Duodenal mucosa (tissue), 2 donors: Measurements from ENCODE around the gene ASMTL.
"Not testable (repeated sequence)": the region's sequence is repeated elsewhere in the genome, so short reads cannot be mapped to it uniquely, and the experiment has no call there.

Experiments
- H3K27ac ChIP-seq: one replicate; pipeline ENCODE4 v1.7.0; 2013; ENCODE audit warnings: low read depth, low read length
- H3K27me3 ChIP-seq, 2 donors: one replicate each; pipeline ENCODE4 v1.7.0; 2013; ENCODE audit warnings: low read length in 2 of 2, control low read depth in 1 of 2; ENCODE audit not compliant: insufficient read depth in 2 of 2, control insufficient read depth in 1 of 2
- H3K36me3 ChIP-seq, 2 donors: one replicate each; pipeline ENCODE4 v1.7.0; 2013; ENCODE audit warnings: low read length in 2 of 2, control low read depth in 1 of 2; ENCODE audit not compliant: insufficient read depth in 2 of 2, control insufficient read depth in 1 of 2
- H3K4me1 ChIP-seq, 2 donors: one replicate each; pipeline ENCODE4 v1.7.0; 2013; ENCODE audit warnings: low read length in 2 of 2, control low read depth in 1 of 2; ENCODE audit not compliant: insufficient read depth in 2 of 2, control insufficient read depth in 1 of 2
- H3K4me3 ChIP-seq, 2 donors: one replicate each; pipeline ENCODE4 v1.7.0; 2013; ENCODE audit warnings: low read length in 2 of 2, low read depth in 1 of 2
- H3K9ac ChIP-seq, 2 donors: one replicate each; pipeline ENCODE4 v1.7.0; 2013; ENCODE audit warnings: low read length in 2 of 2, low read depth in 1 of 2
- H3K9me3 ChIP-seq, 2 donors: one replicate each; pipeline ENCODE4 v1.7.0; 2013; ENCODE audit warnings: low read length in 2 of 2, control low read depth in 1 of 2; ENCODE audit not compliant: control insufficient read depth in 1 of 2

ASMTL gene

DNA sequence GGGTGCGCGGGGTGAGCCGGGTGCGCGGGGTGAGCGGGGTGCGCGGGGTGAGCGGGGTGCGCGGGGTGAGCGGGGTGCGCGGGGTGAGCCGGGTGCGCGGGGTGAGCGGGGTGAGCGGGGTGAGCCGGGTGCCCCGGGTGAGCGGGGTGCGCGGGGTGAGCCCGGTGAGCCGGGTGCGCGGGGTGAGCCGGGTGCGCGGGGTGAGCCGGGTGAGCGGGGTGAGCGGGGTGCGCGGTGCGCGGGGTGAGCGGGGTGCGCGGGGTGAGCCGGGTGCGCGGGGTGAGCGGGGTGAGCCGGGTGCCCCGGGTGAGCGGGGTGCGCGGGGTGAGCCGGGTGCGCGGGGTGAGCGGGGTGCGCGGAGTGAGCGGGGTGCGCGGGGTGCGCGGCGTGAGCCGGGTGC, 86.3 kb downstream of the ASMTL start:
- H3K9me3 ChIP-seq, H3K36me3 ChIP-seq: not testable (repeated sequence)

DNA sequence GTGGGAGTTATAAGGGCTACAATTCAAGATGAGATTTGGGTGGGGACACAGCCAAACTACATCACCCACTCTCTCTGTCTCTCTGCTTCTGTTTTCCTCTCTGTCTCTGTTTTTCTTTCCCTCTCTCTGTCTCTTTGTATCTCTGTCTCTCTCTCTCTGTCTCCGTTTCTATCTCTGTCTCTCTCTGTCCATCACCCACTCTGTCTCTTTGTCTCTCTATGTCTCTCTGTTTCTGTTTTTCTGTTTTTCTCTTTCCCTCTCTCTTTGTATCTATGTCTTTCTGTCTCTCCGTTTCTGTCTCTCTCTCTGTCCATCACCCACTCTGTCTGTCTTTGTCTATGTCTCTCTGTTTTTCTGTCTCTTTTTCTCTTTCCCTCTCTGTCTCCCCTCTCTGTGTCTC, 90.8 kb downstream of the ASMTL start:
- no peaks in the 10 kb centered on the region for H3K4me1 ChIP-seq
- no peaks in the 10 kb centered on the region for H3K27me3 ChIP-seq
- peaks cover 3 to 4% of the 10 kb centered on the region in 2 donors for H3K9me3 ChIP-seq
- H3K27ac ChIP-seq: no peak overlapping the region
- H3K4me3 ChIP-seq: no peak overlapping the region
- H3K9ac ChIP-seq: no peak overlapping the region
- H3K36me3 ChIP-seq: no peaks in the 10 kb centered on the region

More for the DNA sequence above, 86.3 kb downstream of the ASMTL start:
- H3K4me3 ChIP-seq, H3K4me1 ChIP-seq, H3K9ac ChIP-seq, H3K27ac ChIP-seq, H3K27me3 ChIP-seq: not testable (repeated sequence)

DNA sequence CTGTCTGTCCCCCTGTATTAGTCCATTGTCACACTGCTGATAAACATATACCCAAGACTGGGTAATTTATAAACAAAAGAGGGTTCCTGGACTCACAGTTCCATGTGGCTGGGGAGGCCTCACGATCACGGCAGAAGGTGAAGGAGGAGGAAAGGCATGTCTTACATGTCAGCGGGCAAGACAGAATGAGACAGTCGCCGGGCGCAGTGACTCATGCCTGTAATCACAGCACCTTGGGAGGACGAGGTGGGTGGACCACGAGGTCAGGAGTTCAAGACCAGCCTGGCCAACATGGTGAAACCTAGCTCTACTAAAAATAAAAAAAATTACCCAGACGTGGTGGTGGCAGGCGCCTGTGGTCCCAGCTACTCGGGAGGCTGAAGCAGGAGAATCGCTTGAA, 91.4 kb downstream of the ASMTL start:
- Histone ChIP-seq H3K36me3 (no peaks in the 10 kb centered on the region), H3K9me3 (peaks cover 3 to 4% of the 10 kb centered on the region in 2 donors), H3K9ac (no peak overlapping the region), H3K27ac (no peak overlapping the region), H3K4me3 (no peak overlapping the region), H3K4me1 (no peaks in the 10 kb centered on the region), H3K27me3 (no peaks in the 10 kb centered on the region)

DNA sequence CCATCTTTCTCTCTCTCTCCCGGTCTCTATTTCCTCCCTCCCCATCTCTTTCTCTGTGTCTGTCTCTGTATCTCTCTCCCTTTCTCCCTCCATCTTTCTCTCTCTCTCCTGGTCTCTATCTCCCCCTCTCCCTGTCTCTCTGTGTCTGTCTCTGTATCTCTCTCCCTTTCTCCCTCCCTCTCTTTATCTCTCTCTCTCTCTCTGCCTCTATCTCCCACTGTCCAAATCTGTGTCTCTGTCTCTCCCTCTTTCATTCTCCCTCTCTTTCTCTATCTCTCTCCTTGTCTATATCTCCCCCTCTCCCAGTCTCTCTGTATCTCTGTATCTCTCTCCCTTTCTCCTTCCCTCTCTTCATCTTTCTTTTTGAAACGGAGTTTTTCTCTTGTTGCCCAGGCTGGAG, 92.5 kb downstream of the ASMTL start:
- no peaks in the 10 kb centered on the region for H3K4me1 ChIP-seq
- H3K27ac ChIP-seq: no peak overlapping the region
- H3K27me3 ChIP-seq: no peaks in the 10 kb centered on the region
- H3K36me3 ChIP-seq: no peaks in the 10 kb centered on the region
- peaks cover 3 to 4% of the 10 kb centered on the region in 2 donors for H3K9me3 ChIP-seq
- no peak overlapping the region for H3K4me3 ChIP-seq
- H3K9ac ChIP-seq: no peak overlapping the region

DNA sequence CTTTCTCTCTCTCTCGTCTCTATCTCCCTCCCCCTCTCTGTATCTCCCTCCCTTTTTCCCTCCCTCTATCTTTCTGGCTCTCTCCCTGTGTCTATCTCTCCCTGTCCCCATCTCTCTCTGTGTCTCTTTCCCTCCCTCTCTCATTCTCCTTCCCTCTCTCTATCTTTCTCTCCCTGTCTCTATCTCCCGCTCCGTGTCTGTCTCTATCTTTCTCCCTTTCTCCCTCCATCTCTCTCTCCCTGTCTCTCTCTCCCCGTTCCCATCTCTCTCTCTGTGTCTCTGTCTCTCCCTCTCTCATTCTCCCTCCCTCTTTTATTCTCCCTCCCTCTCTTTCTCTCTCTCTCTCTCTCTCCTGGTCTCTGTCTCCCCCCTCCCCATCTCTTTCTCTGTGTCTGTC, 93.2 kb downstream of the ASMTL start:
- no peak overlapping the region for H3K4me3 ChIP-seq
- H3K9me3 ChIP-seq: peaks cover 3 to 4% of the 10 kb centered on the region in 2 donors
- no peaks in the 10 kb centered on the region for H3K36me3 ChIP-seq
- H3K27me3 ChIP-seq: no peaks in the 10 kb centered on the region
- H3K4me1 ChIP-seq: no peaks in the 10 kb centered on the region
- H3K9ac ChIP-seq: no peak overlapping the region
- H3K27ac ChIP-seq: no peak overlapping the region

DNA sequence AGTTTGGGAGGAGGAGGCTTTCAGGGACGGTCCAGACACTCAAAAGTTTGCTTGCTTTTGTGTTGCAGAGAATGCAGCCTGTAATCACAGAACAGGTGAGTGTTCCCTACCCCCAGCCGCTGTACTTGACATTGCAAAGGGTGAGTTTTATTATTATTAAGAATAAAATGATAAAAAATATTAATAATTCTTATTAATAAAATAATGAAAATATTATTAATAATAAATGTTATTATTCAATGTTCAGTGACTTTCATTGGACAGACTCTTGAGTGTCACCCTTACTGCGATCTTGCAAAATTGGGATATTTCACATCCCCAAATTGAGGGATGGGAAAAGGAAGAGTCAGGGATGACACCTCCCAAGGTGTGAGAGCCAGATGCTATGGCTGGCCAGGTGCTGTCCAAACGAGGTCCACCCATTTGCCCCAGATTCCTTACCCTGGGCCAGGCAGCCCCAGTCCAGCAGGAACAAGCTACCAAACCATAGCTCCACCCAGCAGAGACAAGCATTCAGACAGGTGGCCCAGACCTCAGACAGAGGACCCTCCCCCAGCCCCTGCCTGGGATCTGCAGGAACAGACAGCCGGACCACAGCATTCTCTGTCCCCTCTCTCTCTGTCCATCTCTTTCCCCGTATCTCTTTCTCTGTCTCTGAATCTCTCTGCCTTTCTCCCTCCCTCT, 93.8 kb downstream of the ASMTL start:
- Histone ChIP-seq H3K9ac (no peak overlapping the region), H3K36me3 (no peaks in the 10 kb centered on the region), H3K27me3 (no peaks in the 10 kb centered on the region), H3K4me1 (no peaks in the 10 kb centered on the region), H3K4me3 (no peak overlapping the region), H3K27ac (no peak overlapping the region), H3K9me3 (peaks cover 3 to 4% of the 10 kb centered on the region in 2 donors)

DNA sequence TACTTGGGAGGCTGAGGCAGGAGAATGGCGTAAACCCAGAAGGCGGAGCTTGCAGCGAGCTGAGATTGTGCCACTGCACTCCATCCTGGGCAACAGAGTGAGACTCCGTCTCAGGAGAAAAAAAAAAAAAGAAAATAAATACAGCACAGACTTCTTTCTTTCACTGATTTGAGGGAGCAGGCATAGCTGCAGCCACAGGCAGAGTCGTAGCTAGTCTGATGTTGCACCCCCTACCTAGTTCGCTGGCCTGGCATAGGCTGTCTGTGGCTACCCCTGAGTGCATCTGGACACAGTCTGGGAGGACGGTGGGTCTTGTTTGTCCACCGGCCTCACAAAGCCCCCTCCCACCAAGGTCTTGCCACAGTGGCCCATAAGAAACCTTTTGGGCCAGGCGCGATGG, 94.7 kb downstream of the ASMTL start:
- H3K27ac ChIP-seq: no peak overlapping the region
- no peaks in the 10 kb centered on the region for H3K36me3 ChIP-seq
- H3K4me3 ChIP-seq: no peak overlapping the region
- H3K27me3 ChIP-seq: no peaks in the 10 kb centered on the region
- H3K9ac ChIP-seq: no peak overlapping the region
- no peaks in the 10 kb centered on the region for H3K4me1 ChIP-seq
- H3K9me3 ChIP-seq: peaks cover 3 to 4% of the 10 kb centered on the region in 2 donors

DNA sequence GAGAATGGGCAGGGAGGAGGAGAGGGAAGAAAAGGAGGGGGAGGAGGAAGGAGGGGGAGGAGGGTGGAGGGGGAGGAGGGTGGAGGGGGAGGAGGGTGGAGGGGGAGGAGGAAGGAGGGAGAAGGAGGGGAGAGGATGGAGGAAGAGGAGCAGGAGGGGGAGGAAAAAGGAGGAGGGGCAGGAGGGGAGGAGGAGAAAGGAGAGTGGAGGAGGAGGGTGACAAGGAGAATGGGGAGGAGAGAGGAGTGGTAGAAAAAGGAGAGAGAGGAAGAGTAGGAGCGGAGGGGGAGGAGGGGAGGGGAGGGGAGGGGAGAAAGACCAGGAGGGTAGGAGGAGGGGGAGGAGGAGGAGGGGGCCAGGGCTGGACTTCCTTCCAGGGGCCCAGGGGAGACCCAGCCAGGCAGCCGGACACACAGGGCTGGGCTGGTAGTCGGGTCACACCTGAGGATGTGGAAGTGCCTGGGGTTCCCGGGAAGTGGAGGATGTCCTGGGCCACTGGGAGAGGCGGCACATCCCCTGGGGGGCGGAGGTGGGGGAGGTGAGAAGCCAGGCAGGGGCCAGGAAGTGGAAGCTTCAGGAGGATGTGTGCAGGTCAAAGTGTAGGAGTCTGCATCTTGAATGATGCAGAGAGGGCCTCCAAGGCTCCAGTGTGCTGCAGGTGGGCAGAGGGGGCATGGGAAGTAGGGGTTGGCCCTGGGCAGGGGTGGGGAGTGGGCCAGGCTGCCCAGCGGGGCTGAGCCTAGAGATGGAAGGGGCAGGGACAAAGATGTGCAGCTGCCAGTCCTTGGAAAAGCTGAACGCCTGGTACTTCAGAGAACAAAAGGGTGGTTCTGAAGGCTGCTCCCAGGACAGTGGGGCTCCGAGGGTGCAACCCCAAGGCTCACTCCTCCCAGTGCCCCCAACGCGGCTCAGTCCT, 97.3 kb downstream of the ASMTL start:
- Histone ChIP-seq H3K27ac (no peak overlapping the region), H3K4me1 (no peaks in the 10 kb centered on the region), H3K36me3 (no peaks in the 10 kb centered on the region), H3K9ac (no peak overlapping the region), H3K27me3 (no peaks in the 10 kb centered on the region), H3K4me3 (no peak overlapping the region), H3K9me3 (peaks cover 3 to 4% of the 10 kb centered on the region in 2 donors)

DNA sequence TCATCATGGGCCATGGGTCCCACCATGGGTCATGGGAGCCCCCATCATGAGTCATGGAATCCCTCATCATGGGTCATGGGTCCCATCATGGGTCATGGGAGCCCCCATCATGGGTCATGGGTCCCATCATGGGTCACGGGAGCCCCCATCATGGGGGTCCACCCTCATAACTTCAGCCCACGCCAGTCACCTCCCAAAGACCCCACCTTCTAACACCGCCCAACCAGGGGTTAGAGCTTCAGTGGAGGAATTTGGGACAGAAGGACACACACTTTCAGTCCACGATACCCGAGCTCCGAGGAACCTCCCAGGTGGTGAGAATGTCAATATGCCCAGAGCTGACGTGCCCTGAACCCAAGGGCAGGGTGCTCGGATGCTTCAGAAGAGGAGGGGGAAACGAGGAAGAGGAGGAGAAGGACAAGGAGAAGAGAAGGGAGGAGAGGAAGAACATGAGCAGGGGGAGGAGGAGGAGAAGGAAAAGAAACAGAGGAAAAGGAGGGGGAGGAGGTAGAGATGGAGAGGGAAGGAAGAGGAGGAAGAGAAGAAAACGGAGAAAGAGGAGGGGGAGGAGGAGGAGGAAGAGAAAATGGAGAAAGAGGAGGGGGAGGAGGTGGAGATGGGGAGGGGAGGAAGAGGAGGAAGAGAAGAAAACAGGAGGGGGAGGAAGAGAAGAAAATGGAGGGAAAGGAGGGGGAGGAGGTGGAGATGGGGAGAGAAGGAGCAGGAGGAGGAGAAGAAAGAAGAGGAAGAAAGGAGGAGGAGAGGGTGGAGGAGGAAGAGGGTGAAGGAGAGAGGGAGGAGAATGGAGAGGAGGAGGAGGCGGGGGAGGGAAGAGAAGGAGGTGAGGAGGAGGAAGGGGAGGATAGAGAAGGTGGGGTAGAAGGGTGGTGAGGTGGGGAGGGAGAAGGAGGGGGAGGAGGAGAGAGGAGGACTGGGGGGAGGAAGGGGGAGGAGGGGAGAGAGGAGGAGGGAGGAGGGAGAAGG, 98.4 kb downstream of the ASMTL start:
- Histone ChIP-seq H3K4me3 (no peak overlapping the region), H3K9ac (no peak overlapping the region), H3K36me3 (no peaks in the 10 kb centered on the region), H3K4me1 (no peaks in the 10 kb centered on the region), H3K27me3 (no peaks in the 10 kb centered on the region), H3K9me3 (peaks cover 3 to 4% of the 10 kb centered on the region in 2 donors), H3K27ac (no peak overlapping the region)
